GM19468 (cell line): ENCODE data around the gene GCKR.
"Not testable (repeated sequence)": the region's sequence is repeated elsewhere in the genome, so short reads cannot be mapped to it uniquely, and the experiment has no call there.

Experiments
- ATAC-seq: cut with Tn5 transposase; IDR thresholded peaks from one replicate; pipeline ENCODE4 v1.9.1; 2021; ENCODE audit warnings: mild to moderate bottlenecking, moderate library complexity, moderate number of reproducible peaks; ENCODE audit not compliant: unreplicated experiment; ENCODE audit errors: extremely low read depth

GCKR gene

DNA sequence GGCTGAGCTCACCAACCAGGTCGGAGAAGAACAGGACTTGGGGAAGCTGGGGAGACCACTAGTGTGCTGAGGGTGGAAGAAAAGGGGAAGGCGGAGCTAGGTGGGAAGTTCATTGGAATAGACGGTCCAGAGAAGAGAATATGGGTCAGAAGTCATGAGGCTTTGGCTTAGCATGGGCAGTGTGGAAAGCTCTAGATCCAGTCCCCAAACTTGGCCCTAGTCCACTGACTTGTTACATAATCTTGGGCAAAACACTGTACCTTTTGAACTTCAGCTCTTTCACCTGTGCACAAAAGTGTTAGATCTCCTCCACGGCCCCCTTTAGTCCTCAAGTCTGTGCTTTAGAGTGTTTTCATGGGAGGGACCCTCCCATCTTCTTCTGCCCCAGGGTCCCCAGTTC lies 10.7 kb downstream of the GCKR start:
- no peak for ATAC-seq

DNA sequence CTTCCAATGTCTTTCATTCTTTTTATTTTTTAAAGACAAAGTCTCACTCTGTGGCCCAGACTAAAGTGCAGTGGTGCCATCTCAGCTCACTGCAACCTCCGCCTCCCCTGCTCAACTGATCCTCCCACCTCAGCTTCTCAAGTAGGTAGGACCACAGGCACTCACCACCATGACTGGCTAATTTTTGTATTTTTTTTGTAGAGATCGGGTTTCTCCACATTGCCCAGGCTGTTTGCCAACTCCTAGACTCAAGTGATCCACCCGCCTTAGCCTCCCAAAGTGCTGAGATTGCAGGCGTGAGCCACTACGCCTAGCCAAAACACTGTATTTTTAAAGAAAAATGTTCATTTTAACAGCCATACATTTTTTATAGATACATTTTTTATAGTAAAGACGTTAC lies 12.7 kb downstream of the GCKR start:
- no peak for ATAC-seq

DNA sequence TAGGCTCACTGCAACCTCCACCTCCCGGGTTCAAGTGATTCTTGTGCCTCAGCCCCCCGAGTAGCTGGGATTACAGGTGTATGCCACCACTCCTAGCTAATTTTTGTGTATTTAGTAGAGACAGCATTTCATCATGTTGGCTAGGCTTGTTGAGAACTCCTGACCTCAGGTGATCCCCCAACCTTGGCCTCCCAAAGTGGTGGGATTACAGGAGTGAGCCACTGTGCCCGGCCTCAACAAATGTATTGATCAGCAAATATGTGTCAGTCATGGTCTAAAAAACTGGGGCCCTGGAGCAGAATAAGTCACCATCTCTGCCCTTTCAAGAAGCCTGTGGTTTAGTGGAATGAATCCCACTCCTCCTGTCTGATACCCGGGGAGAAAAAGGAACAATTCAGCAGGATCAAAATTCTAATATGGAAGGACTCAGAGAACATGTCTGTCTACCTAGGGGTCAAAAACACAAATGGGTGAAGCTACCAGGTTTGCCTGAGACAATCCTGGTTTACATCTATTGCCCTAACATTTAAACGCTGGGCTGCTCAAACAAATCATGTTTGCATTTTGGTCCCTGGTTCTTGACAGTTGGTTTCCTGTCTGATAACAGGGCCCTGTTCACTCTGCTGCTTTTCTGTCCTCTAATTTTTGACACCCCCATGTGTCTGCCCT lies 21.6 kb downstream of the GCKR start:
- ATAC-seq = no peak

DNA sequence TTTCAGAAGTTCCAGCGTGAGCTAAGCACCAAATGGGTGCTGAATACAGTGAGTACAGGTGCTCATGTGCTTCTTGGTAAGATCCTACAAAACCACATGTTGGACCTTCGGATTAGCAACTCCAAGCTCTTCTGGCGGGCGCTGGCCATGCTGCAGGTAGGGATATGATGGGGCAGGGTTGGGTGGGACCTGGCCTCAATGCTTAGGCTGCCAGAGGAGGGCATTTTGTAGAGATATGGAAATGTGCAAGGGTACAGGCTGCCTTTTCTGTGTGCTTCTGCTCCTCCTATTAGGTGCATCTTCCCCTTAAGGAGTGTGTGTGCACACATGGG lies 22.1 kb downstream of the GCKR start:
- no peak for ATAC-seq

DNA sequence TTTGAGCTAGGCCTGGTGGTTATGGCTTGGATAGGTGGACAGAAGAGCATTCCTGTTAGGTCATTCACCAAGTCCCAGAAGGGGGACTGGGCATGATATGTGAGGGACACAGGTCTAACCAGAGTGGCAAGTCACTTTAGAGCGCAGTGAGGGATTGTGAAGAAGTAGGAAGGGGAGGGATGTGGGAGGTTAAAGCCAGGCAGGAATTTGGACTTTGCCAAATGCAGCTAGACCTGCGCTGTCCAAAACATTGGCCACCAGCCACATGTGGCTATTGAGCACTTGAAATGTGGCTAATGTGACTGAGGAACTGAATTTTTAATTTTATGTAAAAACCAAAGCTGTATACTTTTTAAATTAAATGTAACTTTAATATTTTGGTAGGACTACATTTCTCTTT lies 23.7 kb downstream of the GCKR start:
- no peak for ATAC-seq

DNA sequence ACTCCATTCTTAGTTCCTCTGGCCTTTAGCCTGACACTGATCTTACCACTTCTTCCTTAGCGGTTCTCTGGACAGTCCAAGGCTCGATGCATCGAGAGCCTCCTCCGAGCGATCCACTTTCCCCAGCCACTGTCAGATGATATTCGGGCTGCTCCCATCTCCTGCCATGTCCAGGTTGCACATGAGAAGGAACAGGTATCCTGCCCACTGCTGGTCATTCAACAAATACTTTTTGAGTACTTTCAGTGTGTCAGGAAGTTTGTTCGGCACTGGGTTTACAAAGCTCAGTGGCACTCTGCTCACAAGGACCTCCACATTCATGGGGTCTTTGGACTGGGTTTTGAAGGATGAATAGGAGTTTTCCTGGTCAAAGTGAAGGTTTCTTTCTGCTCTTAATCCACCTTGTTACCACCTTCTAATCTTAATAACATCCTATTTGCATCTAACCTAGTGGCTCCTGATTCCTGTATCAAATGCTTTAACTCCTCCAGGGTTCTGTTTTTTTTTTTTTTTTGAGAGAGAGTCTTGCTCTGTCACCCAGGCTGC lies 25.8 kb downstream of the GCKR start:
- ATAC-seq = no peak

DNA sequence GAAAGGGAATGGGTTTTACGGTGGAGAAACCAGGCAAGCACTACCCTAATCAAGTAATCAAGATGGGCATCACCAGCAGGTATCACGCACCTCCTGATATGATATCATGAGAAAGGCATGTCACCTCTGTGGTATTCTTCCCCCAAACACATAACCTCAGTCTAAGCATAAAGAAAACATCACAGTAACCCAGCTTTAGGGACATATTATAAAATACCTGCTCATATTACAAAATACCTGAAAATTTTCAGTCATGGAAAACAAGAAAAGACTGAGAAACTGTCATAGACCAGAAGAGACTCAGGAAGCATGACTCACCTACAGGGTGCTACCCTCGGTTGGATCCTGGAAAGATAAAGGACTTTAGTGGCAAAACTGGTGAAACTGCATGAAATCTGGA lies 30.5 kb downstream of the GCKR start:
- ATAC-seq = no peak

DNA sequence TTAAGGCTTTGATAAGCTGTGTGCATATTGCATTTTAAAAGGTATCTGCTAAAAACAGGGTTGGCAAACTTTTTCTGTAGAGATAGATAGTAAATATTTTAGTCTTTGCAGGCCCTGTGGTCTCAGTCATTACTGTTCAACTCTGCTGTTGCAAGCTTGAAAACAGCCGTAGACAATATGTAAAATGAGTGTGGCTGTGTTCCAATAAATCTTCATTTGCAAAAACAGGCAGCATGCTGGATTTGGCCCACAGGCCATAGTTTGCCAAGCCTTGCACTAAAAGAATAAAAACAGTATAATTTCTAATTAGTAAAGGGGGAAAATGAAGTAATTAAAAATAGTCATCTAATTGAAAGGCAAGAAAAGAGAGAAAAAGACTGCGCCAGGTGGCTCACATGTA lies 35.3 kb downstream of the GCKR start:
- no peak for ATAC-seq

DNA sequence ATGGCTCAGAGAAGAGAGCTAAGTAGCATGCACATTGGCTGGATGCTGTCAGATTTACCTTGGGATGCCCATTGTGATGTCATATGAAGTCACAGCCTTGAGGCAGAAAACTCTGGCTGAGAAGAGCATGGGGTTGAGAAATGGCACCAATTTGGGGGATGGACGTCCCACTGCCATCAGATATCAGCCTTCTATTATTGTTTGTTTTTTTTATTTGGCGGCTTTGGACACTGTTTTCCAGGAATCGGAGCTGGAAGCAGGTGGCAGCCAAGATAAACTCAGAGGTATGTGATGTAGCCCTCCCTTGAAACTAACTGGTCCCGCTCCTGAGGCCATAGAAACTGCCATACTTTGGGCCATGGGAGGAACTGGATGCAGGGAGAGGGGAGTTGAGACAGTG lies 40.6 kb downstream of the GCKR start:
- ATAC-seq = no peak

DNA sequence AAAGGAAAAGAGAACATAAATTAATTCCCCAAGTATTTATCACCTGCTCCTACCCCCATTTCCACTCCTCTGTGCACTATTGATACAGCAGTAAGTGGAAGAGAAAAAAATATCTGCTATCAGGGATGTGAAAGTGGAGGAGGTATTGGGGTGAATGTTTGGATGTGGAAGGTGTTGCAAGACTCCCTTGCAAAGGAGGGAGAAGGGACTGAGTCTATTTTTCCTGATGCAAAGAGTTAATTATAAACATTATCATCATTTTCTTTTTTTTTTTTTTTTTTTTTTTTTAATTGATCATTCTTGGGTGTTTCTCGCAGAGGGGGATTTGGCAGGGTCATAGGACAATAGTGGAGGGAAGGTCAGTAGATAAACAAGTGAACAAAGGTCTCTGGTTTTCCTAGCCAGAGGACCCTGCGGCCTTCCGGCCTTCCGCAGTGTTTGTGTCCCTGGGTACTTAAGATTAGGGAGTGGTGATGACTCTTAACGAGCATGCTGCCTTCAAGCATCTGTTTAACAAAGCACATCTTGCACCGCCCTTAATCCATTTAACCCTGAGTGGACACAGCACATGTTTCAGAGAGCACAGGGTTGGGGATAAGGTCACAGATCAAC lies 42.3 kb downstream of the GCKR start:
- ATAC-seq = not testable (repeated sequence)

DNA sequence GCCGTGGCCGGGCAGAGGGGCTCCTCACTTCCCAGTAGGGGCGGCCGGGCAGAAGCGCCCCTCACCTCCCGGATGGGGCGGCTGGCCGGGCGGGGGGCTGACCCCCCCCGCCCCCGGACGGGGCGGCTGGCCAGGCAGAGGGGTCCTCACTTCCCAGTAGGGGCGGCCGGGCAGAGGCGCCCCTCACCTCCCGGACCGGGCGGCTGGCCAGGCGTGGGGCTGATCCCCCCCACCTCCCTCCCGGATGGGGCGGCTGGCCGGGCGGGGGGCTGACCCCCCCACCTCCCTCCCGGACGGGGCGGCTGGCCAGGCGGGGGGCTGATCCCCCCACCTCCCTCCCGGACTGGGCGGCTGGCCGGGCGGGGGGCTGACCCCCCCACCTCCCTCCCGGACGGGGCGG lies 43.0 kb downstream of the GCKR start:
- ATAC-seq = not testable (repeated sequence)

DNA sequence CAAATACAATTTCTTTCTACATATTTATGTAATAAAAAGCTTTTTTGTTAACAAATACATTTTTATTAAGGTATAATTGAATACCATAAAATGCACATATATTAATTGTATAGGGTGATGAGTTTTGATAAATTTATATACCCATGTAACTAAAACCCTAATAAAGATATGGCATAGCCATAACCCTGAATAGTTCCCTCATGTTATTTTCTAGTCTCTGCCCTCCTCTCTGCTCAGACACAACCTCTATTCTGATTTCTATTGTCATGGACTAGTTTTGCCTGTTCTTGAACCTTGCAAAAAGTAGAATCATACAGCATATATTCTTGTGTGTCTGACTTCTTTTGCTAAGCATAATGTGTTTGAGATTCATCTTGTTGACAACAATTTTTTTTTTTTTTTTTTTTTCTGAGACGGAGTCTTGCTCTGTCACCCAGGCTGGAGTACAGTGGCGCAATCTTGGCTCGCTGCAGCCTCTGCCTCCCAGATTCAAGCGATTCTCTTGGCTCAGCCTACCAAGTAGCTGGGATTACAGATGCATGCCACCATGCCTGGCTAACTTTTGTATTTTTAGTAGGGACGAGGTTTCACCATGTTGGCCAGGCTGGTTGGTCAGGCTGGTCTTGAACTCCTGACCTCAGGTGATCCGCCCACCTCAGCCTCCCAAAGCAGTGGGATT lies 47.6 kb downstream of the GCKR start:
- ATAC-seq = no peak

DNA sequence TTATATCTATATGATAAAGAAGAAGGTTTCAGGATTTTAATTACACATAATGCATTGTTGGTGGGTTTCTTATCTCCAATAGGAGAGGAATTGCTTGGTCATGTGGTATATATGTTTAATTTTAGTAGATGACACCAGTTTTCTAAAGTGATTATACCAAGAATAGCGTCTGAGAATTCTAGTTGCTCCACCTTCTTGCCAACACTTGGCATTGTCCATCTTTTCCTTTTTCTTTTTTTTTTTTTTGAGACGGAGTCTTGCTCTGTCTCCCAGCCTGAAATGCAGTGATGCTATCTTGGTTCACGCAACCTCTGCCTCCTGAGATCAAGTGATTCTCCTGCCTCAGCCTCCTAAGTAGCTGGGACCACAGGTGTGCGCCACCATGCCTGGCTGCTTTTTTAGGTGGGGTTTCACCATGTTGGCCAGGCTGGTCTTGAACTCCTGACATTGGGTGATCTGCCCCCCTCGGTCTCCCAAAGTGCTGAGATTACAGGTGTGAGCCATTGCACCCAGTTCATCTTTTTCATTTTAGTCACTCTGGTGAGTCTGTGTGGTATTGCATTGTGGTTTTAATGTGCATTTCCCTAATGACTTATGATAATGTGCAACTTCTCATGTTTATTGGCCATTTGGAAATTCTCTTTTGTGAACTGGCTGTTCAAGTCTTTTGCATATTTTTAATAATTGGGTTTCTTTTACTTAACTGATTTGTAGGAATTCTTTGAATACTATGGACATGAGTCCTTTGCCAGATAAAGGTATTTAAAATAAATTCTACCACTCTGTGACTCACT lies 48.9 kb downstream of the GCKR start:
- ATAC-seq = no peak

DNA sequence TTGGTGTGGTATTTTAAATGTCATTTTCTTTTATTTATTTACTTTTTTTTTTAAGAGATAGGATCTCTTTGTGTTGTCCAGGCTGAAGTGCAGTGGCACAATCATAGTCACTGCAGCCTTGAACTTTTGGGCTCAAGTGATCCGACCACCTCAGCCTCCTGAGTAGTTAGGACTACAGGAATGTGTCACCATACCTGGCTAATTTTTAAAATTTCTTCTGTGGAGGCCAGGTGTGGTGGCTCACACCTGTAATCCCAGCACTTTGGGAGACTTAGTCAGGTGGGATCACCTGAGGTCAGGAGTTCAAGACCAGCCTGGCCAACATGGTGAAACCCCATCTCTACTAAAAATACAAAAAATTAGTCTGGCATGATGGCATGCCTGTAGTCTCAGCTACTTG lies 52.7 kb downstream of the GCKR start:
- no peak for ATAC-seq

DNA sequence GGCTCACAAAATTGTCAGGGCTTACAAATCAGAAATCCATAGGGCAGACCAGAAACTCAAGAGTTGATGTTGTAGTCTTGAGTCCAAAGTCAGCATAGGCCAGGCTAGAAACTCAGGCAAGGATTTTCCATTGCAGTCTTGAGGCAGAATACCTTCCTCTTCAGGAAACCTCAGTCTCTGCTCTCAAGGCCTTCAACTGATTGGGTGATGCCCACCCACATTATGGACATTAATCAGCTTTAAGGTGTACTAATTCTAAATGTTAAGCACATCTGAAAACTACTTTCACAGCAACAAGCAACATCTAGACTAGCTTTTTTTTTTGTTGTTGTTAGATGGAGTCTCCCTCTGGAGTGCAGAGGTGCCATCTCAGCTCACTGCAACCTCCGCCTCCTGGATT lies 54.9 kb downstream of the GCKR start:
- no peak for ATAC-seq

DNA sequence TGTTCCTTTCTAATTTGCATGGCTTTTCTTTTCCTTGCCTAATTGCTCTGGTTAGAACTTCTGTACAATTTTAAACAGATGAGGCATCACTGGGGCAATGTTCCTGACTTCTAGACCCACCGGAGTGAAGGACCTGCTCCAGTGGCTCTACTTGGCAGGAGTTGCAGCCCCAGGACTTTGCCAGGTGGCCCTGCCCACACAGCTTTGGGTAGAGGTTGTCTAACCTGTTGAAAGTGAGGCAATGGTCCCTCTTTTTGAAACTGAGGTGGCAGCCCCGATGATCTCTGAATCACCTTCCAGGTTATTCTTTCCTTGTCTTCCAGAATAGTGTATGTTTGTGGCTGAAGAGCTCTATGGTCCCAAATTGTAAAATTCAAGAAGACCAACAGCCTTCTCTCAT lies 56.3 kb downstream of the GCKR start:
- no peak for ATAC-seq

DNA sequence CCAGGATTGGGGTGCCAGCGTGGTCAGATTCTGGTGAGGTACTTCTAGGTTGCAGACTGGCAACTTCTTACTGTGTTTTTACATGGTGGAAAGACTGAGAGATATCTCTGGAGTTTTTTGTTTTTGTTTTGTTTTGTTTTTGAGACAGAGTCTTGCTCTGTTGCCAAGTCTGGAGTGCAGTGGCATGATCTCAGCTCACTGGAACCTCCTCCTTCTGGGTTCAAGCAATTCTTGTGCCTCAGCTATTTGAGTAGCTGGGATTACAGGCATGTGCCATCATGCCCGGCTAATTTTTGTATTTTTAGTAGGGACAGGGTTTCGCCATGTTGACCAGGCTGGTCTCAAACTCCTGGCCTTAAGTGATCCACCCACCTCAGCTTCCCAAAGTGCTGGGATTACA lies 57.8 kb downstream of the GCKR start:
- not testable (repeated sequence) for ATAC-seq

DNA sequence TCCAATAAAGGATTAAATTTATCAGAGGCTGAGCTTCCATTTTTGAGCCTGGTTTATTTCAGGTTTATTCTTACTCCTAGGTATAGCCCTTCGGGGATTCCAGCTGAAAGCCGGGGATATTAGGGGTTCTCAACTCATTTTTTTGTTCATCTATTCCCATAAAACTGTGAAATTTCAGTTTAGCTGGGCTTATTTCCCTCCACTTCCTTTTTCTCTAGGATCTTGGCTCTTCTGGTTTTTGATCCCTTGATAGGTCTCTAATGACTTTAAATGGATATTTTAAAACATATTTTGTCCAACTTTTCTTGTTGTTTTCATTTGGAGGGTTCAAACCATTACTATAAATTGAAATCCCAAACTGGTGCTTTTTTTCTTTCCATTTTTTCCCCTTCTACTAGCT lies 62.6 kb downstream of the GCKR start:
- no peak for ATAC-seq

DNA sequence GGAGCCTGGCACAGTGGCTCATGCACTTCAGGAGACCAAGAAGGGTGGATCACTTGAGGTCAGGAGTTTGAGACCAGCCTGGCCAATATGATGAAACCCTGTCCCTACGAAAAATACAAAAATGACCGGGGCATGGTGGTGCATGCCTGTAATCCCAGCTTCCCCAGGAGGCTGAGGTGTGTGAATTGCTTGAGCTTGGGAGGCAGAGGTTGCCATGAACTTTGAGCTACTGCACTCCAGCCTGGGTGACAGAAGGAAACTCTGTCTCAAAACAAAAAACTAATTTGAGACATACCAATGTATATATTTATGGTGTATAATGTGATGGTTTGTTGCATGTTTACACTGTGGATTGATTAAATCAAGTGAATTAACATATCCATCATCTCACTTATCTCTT lies 64.4 kb downstream of the GCKR start:
- ATAC-seq = no peak

DNA sequence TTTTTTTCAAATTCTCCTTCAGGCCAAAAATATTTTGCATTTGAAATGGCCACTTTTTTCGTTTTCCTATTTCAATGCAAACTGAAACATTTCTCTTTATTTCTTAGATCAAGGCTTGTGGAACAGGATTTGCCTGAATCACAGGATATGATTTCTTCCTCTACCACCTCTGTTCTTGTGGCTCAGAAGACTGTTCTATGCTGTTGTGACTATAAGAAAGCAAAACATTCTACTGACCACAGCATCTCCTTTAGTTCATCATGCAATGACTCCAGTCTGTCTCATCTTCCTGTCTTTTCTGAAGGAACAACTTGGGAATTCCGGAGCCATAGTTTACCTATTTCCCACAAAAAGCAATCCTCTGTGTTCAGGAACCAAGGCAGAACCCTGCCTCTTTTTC lies 70.0 kb downstream of the GCKR start:
- ATAC-seq = no peak

DNA sequence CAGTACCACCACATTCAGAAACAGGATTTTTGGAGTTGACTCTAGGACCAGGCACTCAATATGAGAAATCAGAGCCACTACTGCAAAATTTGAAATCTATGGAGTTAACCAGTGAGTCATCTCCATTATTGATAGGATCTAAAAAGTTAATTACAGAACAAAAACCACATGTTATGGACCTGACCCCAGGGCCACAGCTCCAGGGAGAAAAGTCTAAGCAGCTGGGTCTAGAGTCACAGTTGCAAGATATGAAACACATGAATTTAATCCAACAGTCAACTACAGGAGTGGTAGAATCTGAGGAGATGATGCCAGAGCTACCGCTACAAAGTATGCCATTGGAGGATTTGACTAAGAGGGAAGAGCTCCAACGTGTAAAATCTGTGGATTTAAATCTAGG lies 72.8 kb downstream of the GCKR start:
- no peak for ATAC-seq
